K562 (cell line): ENCODE measurements around the gene NFIB. TPM values are rescaled to one million over a fixed set of nuclear protein-coding genes. Genes with fewer than 3 reads are reported as not detected.

Experiments used
- CHD7 ChIP-seq: fragments of 200-600 bp; sonication (generic); IDR thresholded peaks from one replicate; pipeline ENCODE4 v1.6.1; 2012; ENCODE audit warnings: mild to moderate bottlenecking, low read depth, low read length, inconsistent platforms
- TCF7L2 ChIP-seq: fragments of 150-350 bp; IDR thresholded peaks from 2 replicates; pipeline ENCODE4 v1.6.1; 2016; ENCODE audit warnings: low read depth, mild to moderate bottlenecking, low read length, moderate library complexity
- ZC3H4 ChIP-seq: sonication (generic); formaldehyde crosslinking; IDR thresholded peaks from 2 replicates; pipeline ENCODE4 v1.9.0; 2021; ENCODE audit warnings: missing genetic modification reagents, borderline replicate concordance
- ZKSCAN8 ChIP-seq: fragments of 200-800 bp; sonication (Bioruptor generic); IDR thresholded peaks from 2 replicates; pipeline ENCODE4 v1.6.1; 2016; ENCODE audit warnings: missing genetic modification characterization, missing compliant biosample characterization
- ZNF41 ChIP-seq: fragments of 250-450 bp; sonication (Bioruptor Pico); conservative IDR thresholded peaks from 2 replicates; pipeline ENCODE4 v1.4.0; 2020; ENCODE audit warnings: mild to moderate bottlenecking
- polyA plus RNA-seq, 8 experiments: library from polyadenylated mRNA; depleted of rRNA in 4 of 8; stranded (reverse) in 5 of 8; unstranded in 3 of 8; fragments of >200 nt; fragmentation: Nextera tagmentation in 2 of 8; fragmentation: Illumina TruSeq in 1 of 8; extraction: Ambion mirVana in 2 of 8; extraction: Trizol in 1 of 8; gene quantifications; 2 replicates each; pipeline versions ENCODE4 v1.2.1 to v1.2.3, GENCODE V29; 2011 to 2014; ENCODE audit warnings: inconsistent platforms in 1 of 8, missing spikeins in 1 of 8
- total RNA-seq, 7 experiments: library from RNA; depleted of rRNA in 6 of 7; stranded (reverse); fragments of >200 nt in 6 of 7; fragmentation: Illumina TruSeq in 2 of 7; extraction: Trizol in 2 of 7; gene quantifications; 2 replicates each; pipeline versions ENCODE4 v1.2.1 to v1.2.3, GENCODE V29; 2011 to 2021; ENCODE audit warnings: low replicate concordance in 1 of 7

The NFIB gene
- total and polyA plus RNA-seq, 9 of the 15 experiments (the other 6 are each of a cell fraction or from before 2014, with no cell fraction given) = 1.2 to 3.3 (median 1.9) TPM

GRCh38 chr9:14157191-14157590 is 156.8 kb downstream of the NFIB start (continued):
- TF ChIP-seq CHD7 = no peak
- no peak for TF ChIP-seq ZKSCAN8
- TF ChIP-seq ZC3H4 (CRISPR knock-in tag) = no peak
- no peak for TF ChIP-seq TCF7L2
- no peak for TF ChIP-seq ZNF41 (CRISPR knock-in tag)
- TF ChIP-seq, all 486 proteins: peak for 0
